GM12878 (cell line): ENCODE measurements around the gene COMMD10. TPM values are rescaled to one million over a fixed set of nuclear protein-coding genes. Genes with fewer than 3 reads are reported as not detected.
A peak's percentile ranks its signal among the peaks of the same experiment; 100 is the strongest.

Source experiments
- ATAC-seq: fragments of 200-7000 bp; cut with Tn5 transposase; 3 replicates; pipeline ENCODE4 v1.9.1; 2020; ENCODE audit warnings: mild to moderate bottlenecking, moderate library complexity
- BruUV-seq: library from RNA; stranded (reverse); fragments of 400-500 nt; replicated peaks from 2 replicates; lab custom pipeline; 2021; lab: Mats Ljungman, UMichigan
- CTCF ChIA-PET: fragments of 300-600 bp; sonication (Branson Sonifier 250); formaldehyde crosslinking; extraction: SDS; loops from one replicate; lab custom pipeline; 2021; ENCODE audit warnings: inconsistent platforms; lab: Yijun Ruan, JAX
- POLR2A ChIA-PET: fragments of 350-600 bp; formaldehyde crosslinking; extraction: SDS; loops from one replicate; lab custom pipeline; 2021; ENCODE audit warnings: inconsistent platforms; lab: Charles Lee
- RAD21 ChIA-PET: fragments of 300-600 bp; sonication (Branson Sonifier 250); formaldehyde crosslinking; loops from one replicate; lab custom pipeline; 2023; ENCODE audit warnings: antibody characterized with exemption; ENCODE audit not compliant: unreplicated experiment; lab: Charles Lee
- SMC1A ChIA-PET: fragments of 300-600 bp; sonication (Branson Sonifier 250); formaldehyde crosslinking; loops from one replicate; lab custom pipeline; 2023; ENCODE audit not compliant: unreplicated experiment, uncharacterized antibody; lab: Charles Lee
- DNase-seq: peaks from one replicate; pipeline ENCODE4 v3.0.0-alpha.2; 2011; ENCODE audit warnings: low read depth, low spot score
- FAIRE-seq: peaks from 3 replicates; lab custom pipeline; 2011; peaks lifted over from hg19 to GRCh38; lab: Jason Lieb, UNC
- H2AFZ ChIP-seq: 2 replicates; pipeline ENCODE4 v1.6.0; 2011; ENCODE audit warnings: low read depth, low read length, control low read depth; ENCODE audit not compliant: control insufficient read depth
- H3K27ac ChIP-seq: 2 replicates; pipeline ENCODE4 v1.5.1; 2011; ENCODE audit warnings: control low read depth; ENCODE audit not compliant: control insufficient read depth, insufficient read depth
- H3K27me3 ChIP-seq, 2 experiments: replicated peaks in 1 of 2; 2 replicates each; pipeline versions ENCODE4 v1.6.0 to v1.6.1; 2011; ENCODE audit warnings: low read length in 1 of 2; ENCODE audit not compliant: control insufficient read depth in 2 of 2, insufficient read depth in 2 of 2
- H3K36me3 ChIP-seq, 2 experiments: 2 replicates each; pipeline ENCODE4 v1.5.1; 2011; ENCODE audit warnings: low read length in 1 of 2; ENCODE audit not compliant: control insufficient read depth in 2 of 2, insufficient read depth in 2 of 2
- H3K4me1 ChIP-seq: 2 replicates; pipeline ENCODE4 v1.6.1; 2011; ENCODE audit warnings: mild to moderate bottlenecking, low read length, moderate library complexity, mixed read lengths; ENCODE audit not compliant: control insufficient read depth, insufficient read depth
- H3K4me2 ChIP-seq: 2 replicates; pipeline ENCODE4 v1.6.0; 2011; ENCODE audit warnings: control low read depth; ENCODE audit not compliant: control insufficient read depth, insufficient read depth
- H3K4me3 ChIP-seq: fragments of 200-600 bp; sonication (generic); 2 replicates; pipeline ENCODE4 v1.5.1; 2016
- H3K79me2 ChIP-seq: 2 replicates; pipeline ENCODE4 v1.6.0; 2011; ENCODE audit warnings: low read length; ENCODE audit not compliant: control insufficient read depth, insufficient read depth
- H3K9ac ChIP-seq: 2 replicates; pipeline ENCODE4 v1.8.0; 2011; ENCODE audit warnings: low read length, control low read depth, mixed read lengths; ENCODE audit not compliant: control insufficient read depth, insufficient read depth
- H3K9me3 ChIP-seq: replicated peaks from 3 replicates; pipeline ENCODE4 v1.5.1; 2011; ENCODE audit warnings: mild to moderate bottlenecking, low read length; ENCODE audit not compliant: control insufficient read depth, insufficient read depth
- H4K20me1 ChIP-seq: 2 replicates; pipeline ENCODE4 v1.6.0; 2011; ENCODE audit not compliant: control insufficient read depth, insufficient read depth
- CHD2 ChIP-seq: IDR thresholded peaks from 2 replicates; pipeline ENCODE4 v1.6.1; 2011; ENCODE audit warnings: low read depth, low read length, improper control_type of control experiment, borderline replicate concordance
- DPF2 ChIP-seq: fragments of 450-650 bp; IDR thresholded peaks from 2 replicates; pipeline ENCODE4 v1.6.1; 2017; ENCODE audit warnings: mild to moderate bottlenecking
- ELK1 ChIP-seq: IDR thresholded peaks from 2 replicates; pipeline ENCODE4 v1.6.1; 2012; ENCODE audit warnings: low read depth, low read length, improper control_type of control experiment
- FOS ChIP-seq: IDR thresholded peaks from 3 replicates; pipeline ENCODE4 v1.6.1; 2011; ENCODE audit warnings: borderline replicate concordance; ENCODE audit not compliant: insufficient read length; ENCODE audit errors: extremely low read depth
- FOXM1 ChIP-seq: IDR thresholded peaks from 2 replicates; pipeline ENCODE4 v1.6.1; 2012; ENCODE audit warnings: low read depth, mild to moderate bottlenecking, inconsistent platforms, low read length, moderate library complexity
- IRF5 ChIP-seq: fragments of 450-650 bp; IDR thresholded peaks from 2 replicates; pipeline ENCODE4 v1.6.1; 2017; ENCODE audit warnings: borderline replicate concordance
- JUND ChIP-seq: IDR thresholded peaks from 2 replicates; pipeline ENCODE4 v1.6.1; 2012; ENCODE audit warnings: low read depth, mild to moderate bottlenecking, low read length, improper control_type of control experiment, moderate library complexity
- KDM1A ChIP-seq: fragments of 200-600 bp; sonication (generic); IDR thresholded peaks from 2 replicates; pipeline ENCODE4 v1.6.1; 2016; ENCODE audit warnings: borderline replicate concordance
- MLLT1 ChIP-seq: fragments of 450-650 bp; IDR thresholded peaks from 2 replicates; pipeline ENCODE4 v1.6.1; 2016; ENCODE audit warnings: mild to moderate bottlenecking
- PAX5 ChIP-seq: IDR thresholded peaks from 2 replicates; pipeline ENCODE4 v1.6.1; 2011; ENCODE audit warnings: low read depth, low read length, borderline replicate concordance
- PRDM15 ChIP-seq: fragments of 450-650 bp; formaldehyde crosslinking; IDR thresholded peaks from 2 replicates; pipeline ENCODE4 v1.4.0; 2020; ENCODE audit warnings: mild to moderate bottlenecking, moderate library complexity
- RELA ChIP-seq: fragments of 450-650 bp; IDR thresholded peaks from 2 replicates; pipeline ENCODE4 v1.8.0; 2014; ENCODE audit warnings: borderline replicate concordance; ENCODE audit not compliant: partially characterized antibody
- SIN3A ChIP-seq: IDR thresholded peaks from 2 replicates; pipeline ENCODE4 v1.6.1; 2012; ENCODE audit warnings: low read depth, low read length, improper control_type of control experiment
- SMC3 ChIP-seq: IDR thresholded peaks from 2 replicates; pipeline ENCODE4 v1.6.1; 2011; ENCODE audit warnings: low read length, improper control_type of control experiment, borderline replicate concordance
- YBX1 ChIP-seq: fragments of 450-650 bp; IDR thresholded peaks from 2 replicates; pipeline ENCODE4 v1.6.1; 2016; ENCODE audit warnings: antibody characterized with exemption
- WGBS: methylation state at CpG from one replicate; pipeline ENCODE4 v1.1.6; 2016; ENCODE audit warnings: low lambda C conversion rate; ENCODE audit not compliant: insufficient replicate concordance, insufficient coverage; ENCODE audit errors: missing lambda C conversion rate; 5-methylcytosine and 5-hydroxymethylcytosine counted together
- in situ Hi-C: fragments of 300-500 bp; cut with MboI; formaldehyde crosslinking; loops from 9 replicates; pipeline ENCODE4 v1.14.3; 2018; ENCODE audit warnings: mixed read lengths
- intact Hi-C: fragments of 100-400 bp; cut with micrococcal nuclease; formaldehyde crosslinking; loops from one replicate; pipeline ENCODE4 v1.14.2; 2022; ENCODE audit not compliant: unreplicated experiment
- polyA plus RNA-seq, 11 experiments: library from polyadenylated mRNA; depleted of rRNA in 4 of 11; unstranded in 6 of 11; stranded (reverse) in 5 of 11; fragments of >200 nt; fragmentation: Nextera tagmentation in 4 of 11; fragmentation: Illumina TruSeq in 1 of 11; extraction: Ambion mirVana in 4 of 11; extraction: Trizol in 1 of 11; gene quantifications; 1 replicate in 1 of 11; 2 replicates in 10 of 11; pipeline versions ENCODE4 v1.2.1 to v1.2.3, GENCODE V29; 2011 to 2016; ENCODE audit warnings: inconsistent platforms in 2 of 11, missing spikeins in 2 of 11, low read depth in 1 of 11
- total RNA-seq, 4 experiments: library from RNA; depleted of rRNA in 3 of 4; stranded (reverse); fragments of >200 nt in 3 of 4; fragmentation: Illumina TruSeq in 1 of 4; extraction: Trizol in 1 of 4; gene quantifications; 2 replicates each; pipeline versions ENCODE4 v1.2.1 to v1.2.3, GENCODE V29; 2013 to 2021

Gene COMMD10
- total and polyA plus RNA-seq, 10 of the 15 experiments (the other 5 are each of a cell fraction or from before 2014, with no cell fraction given): 19.6 to 98.7 (median 28.0) TPM

DNA sequence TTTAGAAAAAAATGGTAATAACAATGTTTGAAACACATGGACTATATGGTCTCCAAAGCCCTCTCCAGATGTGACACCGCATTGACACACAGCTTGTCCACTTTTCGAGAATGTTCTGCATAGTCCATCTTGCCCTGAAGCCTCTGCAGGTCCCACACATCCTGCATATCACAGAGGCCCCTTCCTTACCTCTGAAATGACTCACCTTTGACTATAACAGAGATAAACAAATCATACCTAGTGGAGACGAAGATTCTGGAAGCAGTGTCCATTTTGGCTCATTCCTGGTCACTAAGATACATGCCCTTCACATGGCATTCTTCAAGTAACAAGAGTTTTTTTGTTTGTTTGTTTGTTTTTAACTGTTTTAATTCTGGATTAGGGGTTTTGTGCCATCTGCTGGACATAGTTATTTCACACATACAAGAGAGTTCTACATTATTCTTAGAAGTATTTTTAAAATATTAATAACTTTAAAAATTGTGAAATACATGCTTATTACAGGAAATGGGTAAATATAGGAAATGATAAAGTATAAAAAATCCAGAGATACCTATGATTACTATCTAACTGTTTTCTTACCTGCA lies 47.5 kb upstream of the COMMD10 start (continued):
- TF ChIP-seq PRDM15 (CRISPR knock-in tag): no peak
- TF ChIP-seq MLLT1: no peak

GRCh38 chr5:116038817-116039216 lies 46.0 kb upstream of the COMMD10 start:
- RAD21 ChIA-PET: no interaction called here
- H3K4me3 ChIP-seq: no peak overlapping the region
- no peak overlapping the region for H3K27ac ChIP-seq
- H3K36me3 ChIP-seq: no peaks in the 10 kb centered on the region
- intact Hi-C loops: no loop called here
- CTCF ChIA-PET: interaction anchor here (0.9 to 1.5 kb wide), 3 partner anchors 30 to 401 kb away, joined by 3 read pairs; no protein-coding TSS in a partner anchor
- SMC1A ChIA-PET: interaction anchor here (0.6 to 1.3 kb wide), 5 partner anchors 36 to 403 kb away, joined by 3 read pairs; no protein-coding TSS in a partner anchor
- H3K9me3 ChIP-seq: no peaks in the 10 kb centered on the region
- peak overlapping the region; percentile 6 for H2AFZ ChIP-seq
- no peaks in the 10 kb centered on the region; a peak in 1 of 4 replicates for H3K27me3 ChIP-seq
- H3K9ac ChIP-seq: no peak overlapping the region
- POLR2A ChIA-PET: no interaction called here
- peak; percentile 87 for ATAC-seq
- 2% methylated on average over 3 of the region's 3 CpGs for WGBS
- H3K4me1 ChIP-seq: no peaks in the 10 kb centered on the region
- no peak for FAIRE-seq
- no TSS peak for BruUV-seq
- no peaks in the 10 kb centered on the region for H3K79me2 ChIP-seq
- no peak for DNase-seq
- H3K4me2 ChIP-seq: 0 out of 2 replicates have a peak overlapping the region, but pooled peaks have one; percentile 11
- no peaks in the 10 kb centered on the region for H4K20me1 ChIP-seq
- in situ Hi-C loops: no loop called here
- TF ChIP-seq DPF2: peak; percentile 27; the same call in 1 of the 2 replicates
- no peak for TF ChIP-seq RELA
- TF ChIP-seq ELK1: no peak
- TF ChIP-seq PAX5: no peak
- no peak for TF ChIP-seq SIN3A
- TF ChIP-seq FOS: no peak
- no peak for TF ChIP-seq YBX1
- TF ChIP-seq CHD2: no peak
- no peak for TF ChIP-seq FOXM1
- no peak for TF ChIP-seq IRF5
- TF ChIP-seq SMC3: no peak
- no peak for TF ChIP-seq KDM1A
- TF ChIP-seq JUND: no peak
